Endodermal cell (in vitro differentiated cells): Measurements from ENCODE around the gene ZBTB1. TPM values are rescaled to one million over a fixed set of nuclear protein-coding genes. Genes with fewer than 3 reads are reported as not detected.

Experiments
- DNase-seq: peaks from one replicate; pipeline ENCODE4 v3.0.0-alpha.2; 2017
- H3K27ac ChIP-seq: 2 replicates; pipeline ENCODE4 v1.5.1; 2013; ENCODE audit warnings: mild to moderate bottlenecking, low read depth, low read length, moderate library complexity
- H3K27me3 ChIP-seq: 2 replicates; pipeline ENCODE4 v1.6.1; 2013; ENCODE audit warnings: mild to moderate bottlenecking, low read length, moderate library complexity; ENCODE audit not compliant: insufficient read depth, control insufficient read depth, poor library complexity, severe bottlenecking
- H3K36me3 ChIP-seq: 2 replicates; pipeline ENCODE4 v1.7.0; 2013; ENCODE audit warnings: mild to moderate bottlenecking, low read length, moderate library complexity; ENCODE audit not compliant: control insufficient read depth, insufficient read depth
- H3K4me1 ChIP-seq: one replicate; pipeline ENCODE4 v1.7.0; 2013; ENCODE audit warnings: low read length; ENCODE audit not compliant: control insufficient read depth, insufficient read depth
- H3K4me3 ChIP-seq: 2 replicates; pipeline ENCODE4 v1.5.1; 2013; ENCODE audit warnings: mild to moderate bottlenecking, low read length, moderate library complexity
- H3K9ac ChIP-seq: 2 replicates; pipeline ENCODE4 v1.6.1; 2013; ENCODE audit warnings: mild to moderate bottlenecking, low read length, moderate library complexity; ENCODE audit not compliant: poor library complexity, severe bottlenecking; ENCODE audit errors: extremely low read depth
- H3K9me3 ChIP-seq: 2 replicates; pipeline ENCODE4 v1.6.1; 2013; ENCODE audit warnings: mild to moderate bottlenecking, low read length, moderate library complexity; ENCODE audit not compliant: control insufficient read depth
- H3K27ac Mint-ChIP-seq: 2 replicates; pipeline ENCODE4 v1.8.0; 2020; ENCODE audit warnings: mixed read lengths
- H3K27me3 Mint-ChIP-seq: 2 replicates; pipeline ENCODE4 v1.8.0; 2021; ENCODE audit warnings: mild to moderate bottlenecking, mixed read lengths; ENCODE audit not compliant: insufficient read depth
- H3K36me3 Mint-ChIP-seq: 2 replicates; pipeline ENCODE4 v1.8.0; 2020; ENCODE audit warnings: low read depth, mixed read lengths
- H3K4me1 Mint-ChIP-seq: 2 replicates; pipeline ENCODE4 v1.8.0; 2020; ENCODE audit warnings: mixed read lengths
- H3K4me3 Mint-ChIP-seq: 2 replicates; pipeline ENCODE4 v1.8.0; 2020; ENCODE audit warnings: mild to moderate bottlenecking, moderate library complexity, mixed read lengths
- H3K9me3 Mint-ChIP-seq: 2 replicates; pipeline ENCODE4 v1.8.0; 2020; ENCODE audit warnings: mild to moderate bottlenecking, mixed read lengths
- WGBS, 2 experiments: methylation state at CpG; one replicate each; pipeline versions ENCODE4 v1.1.5 to v1.1.7; 2013; ENCODE audit warnings: missing lambda C conversion rate in 2 of 2, mixed read lengths in 1 of 2; ENCODE audit not compliant: insufficient coverage in 1 of 2, insufficient read length in 1 of 2; 5-methylcytosine and 5-hydroxymethylcytosine counted together
- total RNA-seq, 2 donors: library from RNA; stranded (reverse); fragmentation: NEBNext Ultra II Directional in 1 of 2; extraction: Animal tissue kit (Norgen Biotek cat#: 25700) in 1 of 2; gene quantifications; 2 replicates in 1 of 2; 3 replicates in 1 of 2; pipeline ENCODE4 v1.2.1, GENCODE V29; 2021
- TF ChIP-seq, protein P1 (sequence below): fragments of 200-600 bp; sonication (generic); conservative IDR thresholded peaks from 2 replicates; pipeline ENCODE4 v1.5.0; 2021; ENCODE audit warnings: antibody characterized with exemption, mild to moderate bottlenecking

ZBTB1 gene
- total RNA-seq, 2 donors from 2014 or later: 31.0 to 32.4 TPM

DNA sequence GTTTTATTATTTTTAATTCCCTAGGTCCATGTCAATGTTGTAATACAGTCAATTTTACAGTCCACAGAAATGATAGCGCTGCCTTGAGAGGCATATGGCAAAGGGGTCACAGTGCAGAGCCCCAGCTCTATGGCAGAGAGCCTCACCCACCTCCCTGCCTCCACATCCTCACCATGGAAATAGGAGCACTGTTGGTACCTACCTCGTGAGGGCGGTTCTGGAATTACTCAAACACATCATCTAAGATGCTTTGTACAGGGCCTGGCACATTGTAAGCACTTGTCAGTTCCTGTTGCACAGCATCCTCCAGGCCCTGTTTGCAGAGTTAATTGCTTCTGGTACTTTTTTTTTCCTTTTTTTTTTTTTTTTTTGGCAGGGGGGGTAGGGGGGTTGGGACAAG, 43.3 kb upstream of the ZBTB1 start:
- H3K9me3 ChIP-seq: no peaks in the 10 kb centered on the region
- no peaks in the 10 kb centered on the region for H3K4me1 ChIP-seq
- peaks cover 21% of the 10 kb centered on the region for H3K36me3 Mint-ChIP-seq
- H3K9ac ChIP-seq: no peak overlapping the region
- H3K9me3 Mint-ChIP-seq: no peaks in the 10 kb centered on the region
- H3K4me3 ChIP-seq: no peak overlapping the region
- no peak overlapping the region for H3K27ac ChIP-seq
- H3K27me3 Mint-ChIP-seq: peaks cover 7% of the 10 kb centered on the region
- H3K4me1 Mint-ChIP-seq: peaks cover 5% of the 10 kb centered on the region
- DNase-seq: no peak
- WGBS, 2 experiments: 92 to 95% methylated on average over 2 to 3 of the region's 3 CpGs
- no peak overlapping the region for H3K4me3 Mint-ChIP-seq
- peaks cover 28% of the 10 kb centered on the region for H3K36me3 ChIP-seq
- TF ChIP-seq, protein P1, sequence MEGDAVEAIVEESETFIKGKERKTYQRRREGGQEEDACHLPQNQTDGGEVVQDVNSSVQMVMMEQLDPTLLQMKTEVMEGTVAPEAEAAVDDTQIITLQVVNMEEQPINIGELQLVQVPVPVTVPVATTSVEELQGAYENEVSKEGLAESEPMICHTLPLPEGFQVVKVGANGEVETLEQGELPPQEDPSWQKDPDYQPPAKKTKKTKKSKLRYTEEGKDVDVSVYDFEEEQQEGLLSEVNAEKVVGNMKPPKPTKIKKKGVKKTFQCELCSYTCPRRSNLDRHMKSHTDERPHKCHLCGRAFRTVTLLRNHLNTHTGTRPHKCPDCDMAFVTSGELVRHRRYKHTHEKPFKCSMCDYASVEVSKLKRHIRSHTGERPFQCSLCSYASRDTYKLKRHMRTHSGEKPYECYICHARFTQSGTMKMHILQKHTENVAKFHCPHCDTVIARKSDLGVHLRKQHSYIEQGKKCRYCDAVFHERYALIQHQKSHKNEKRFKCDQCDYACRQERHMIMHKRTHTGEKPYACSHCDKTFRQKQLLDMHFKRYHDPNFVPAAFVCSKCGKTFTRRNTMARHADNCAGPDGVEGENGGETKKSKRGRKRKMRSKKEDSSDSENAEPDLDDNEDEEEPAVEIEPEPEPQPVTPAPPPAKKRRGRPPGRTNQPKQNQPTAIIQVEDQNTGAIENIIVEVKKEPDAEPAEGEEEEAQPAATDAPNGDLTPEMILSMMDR: no peak
- no peak overlapping the region for H3K27ac Mint-ChIP-seq
- no peaks in the 10 kb centered on the region for H3K27me3 ChIP-seq

DNA sequence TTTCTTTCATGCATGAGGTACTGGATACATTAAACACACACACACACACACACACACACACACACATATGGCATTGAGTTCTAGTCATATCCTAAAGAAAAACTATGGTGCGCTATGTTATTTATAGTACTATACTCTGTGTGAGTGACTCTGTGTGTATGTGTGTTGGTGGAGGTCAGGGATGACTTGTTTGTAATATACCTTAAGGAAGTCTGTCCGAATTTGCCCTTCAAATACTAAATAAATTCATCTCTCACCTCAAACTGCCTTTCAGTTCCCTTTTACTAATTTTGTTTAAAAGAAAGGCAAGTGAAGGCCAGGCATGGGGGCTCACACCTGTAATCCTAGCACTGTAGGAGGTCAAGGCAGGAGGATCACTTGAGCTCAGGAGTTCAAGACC, 41.4 kb upstream of the ZBTB1 start:
- no peak overlapping the region for H3K27ac Mint-ChIP-seq
- H3K27me3 Mint-ChIP-seq: peaks cover 10% of the 10 kb centered on the region
- no peak overlapping the region for H3K27ac ChIP-seq
- H3K27me3 ChIP-seq: peaks cover 1% of the 10 kb centered on the region
- H3K9ac ChIP-seq: no peak overlapping the region
- H3K36me3 Mint-ChIP-seq: peaks cover 18% of the 10 kb centered on the region
- WGBS, 2 experiments: 93% methylated on average over 2 of the region's 2 CpGs; no CpG with 5 or more reads in 1 of the 2 experiments
- H3K9me3 ChIP-seq: no peaks in the 10 kb centered on the region
- no peak overlapping the region for H3K4me3 ChIP-seq
- H3K9me3 Mint-ChIP-seq: no peaks in the 10 kb centered on the region
- TF ChIP-seq, protein P1: no peak
- no peak for DNase-seq
- H3K36me3 ChIP-seq: peaks cover 16% of the 10 kb centered on the region
- no peak overlapping the region for H3K4me3 Mint-ChIP-seq
- peaks cover 7% of the 10 kb centered on the region for H3K4me1 Mint-ChIP-seq
- no peaks in the 10 kb centered on the region for H3K4me1 ChIP-seq

DNA sequence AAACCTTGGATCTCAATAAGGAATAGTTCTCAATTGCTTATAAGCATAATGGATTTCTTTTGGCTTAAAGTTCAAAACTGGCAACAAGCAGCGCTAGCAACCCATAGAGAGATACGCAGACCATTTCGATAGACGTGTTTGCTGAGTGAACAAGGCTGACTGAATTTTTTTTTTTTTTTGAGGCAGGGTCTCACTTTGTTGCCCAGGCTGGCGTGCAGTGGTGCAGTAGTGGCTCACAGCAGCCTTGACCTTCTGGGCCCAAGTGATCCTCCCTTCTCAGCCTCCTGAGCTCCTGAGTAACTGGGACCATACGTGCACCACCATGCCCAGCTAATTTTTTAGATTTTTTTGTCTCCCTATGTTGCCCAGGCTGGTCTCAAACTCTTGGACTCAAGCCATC, 40.7 kb upstream of the ZBTB1 start:
- no peak overlapping the region for H3K27ac Mint-ChIP-seq
- Histone ChIP-seq H3K9ac (no peak overlapping the region), H3K4me3 (no peak overlapping the region), H3K9me3 (no peaks in the 10 kb centered on the region), H3K36me3 (peaks cover 12% of the 10 kb centered on the region), H3K27ac (no peak overlapping the region), H3K27me3 (peaks cover 8% of the 10 kb centered on the region), H3K4me1 (no peaks in the 10 kb centered on the region)
- peaks cover 7% of the 10 kb centered on the region for H3K4me1 Mint-ChIP-seq
- H3K36me3 Mint-ChIP-seq: peaks cover 17% of the 10 kb centered on the region
- no peak overlapping the region for H3K4me3 Mint-ChIP-seq
- no peak for DNase-seq
- peaks cover 10% of the 10 kb centered on the region for H3K27me3 Mint-ChIP-seq
- H3K9me3 Mint-ChIP-seq: no peaks in the 10 kb centered on the region
- TF ChIP-seq, protein P1: no peak
- WGBS, 2 experiments: 83 to 97% methylated on average over 6 of the region's 6 CpGs
